SIG-M5 treated with dmso at 0.1 percent for 504 hours (cell line): Measurements from ENCODE around the gene MGAT5B.

Source experiments
- DNase-seq: peaks from one replicate; lab custom pipeline; 2025; ENCODE audit not compliant: unreplicated experiment; lab: John Stamatoyannopoulos, UW

Gene MGAT5B

GRCh38 chr17:76878568-76878967 is 10.4 kb downstream of the MGAT5B start:
- DNase-seq, result no peak

GRCh38 chr17:76879254-76879653 is 11.1 kb downstream of the MGAT5B start:
- no peak for DNase-seq

- DNase-seq, result no peak
These were observed 11.5 kb downstream of the MGAT5B start for GRCh38 chr17:76879691-76880090.

GRCh38 chr17:76880268-76880667 is 12.1 kb downstream of the MGAT5B start:
- no peak for DNase-seq

- no peak for DNase-seq
These were observed 12.8 kb downstream of the MGAT5B start for GRCh38 chr17:76880971-76881370.

DNA sequence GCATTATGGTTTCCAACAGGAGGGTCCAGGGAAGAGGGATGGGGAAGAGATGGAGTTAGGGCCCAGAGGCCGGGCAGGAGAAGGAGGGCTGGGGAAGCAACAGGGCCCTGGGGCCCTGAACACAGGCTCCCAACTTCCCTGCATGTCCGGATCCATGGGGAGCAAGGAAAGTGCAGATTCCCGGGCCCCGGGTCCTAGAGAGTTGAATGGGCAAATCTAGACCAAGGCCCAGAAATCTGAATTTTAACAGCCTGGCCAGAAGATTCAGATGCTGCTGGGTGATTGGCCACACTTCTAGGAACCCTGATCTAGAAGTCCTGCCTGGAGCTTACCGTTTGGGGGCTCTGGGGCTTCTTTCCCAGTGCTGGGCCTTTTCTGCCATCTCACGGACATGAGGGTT is 13.2 kb downstream of the MGAT5B start:
- DNase-seq, result no peak

GRCh38 chr17:76881966-76882365 is 13.8 kb downstream of the MGAT5B start:
- DNase-seq, result no peak

- no peak for DNase-seq
These were observed 15.7 kb downstream of the MGAT5B start for GRCh38 chr17:76883744-76884525.

GRCh38 chr17:76884995-76885893 is 17.0 kb downstream of the MGAT5B start:
- no peak for DNase-seq

DNA sequence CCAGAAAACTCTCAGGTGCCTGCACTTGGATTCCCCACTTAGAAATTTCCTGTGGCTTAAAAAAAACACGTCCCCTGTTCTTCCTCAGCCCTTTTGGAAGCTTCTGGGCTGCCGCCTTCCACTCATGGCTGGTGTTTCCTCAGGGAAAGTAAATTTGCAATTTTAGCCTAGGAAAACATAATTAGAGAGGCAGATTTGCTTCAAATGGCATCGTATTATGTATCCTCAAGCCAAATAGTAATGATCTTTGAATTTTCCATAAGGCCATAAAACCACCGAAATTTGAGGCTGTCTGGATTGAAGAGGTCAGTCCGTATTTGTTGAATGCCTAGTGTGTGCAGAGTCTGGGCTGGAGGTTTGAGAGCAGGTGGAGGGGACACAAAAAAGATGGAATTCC is 17.7 kb downstream of the MGAT5B start:
- no peak for DNase-seq

DNA sequence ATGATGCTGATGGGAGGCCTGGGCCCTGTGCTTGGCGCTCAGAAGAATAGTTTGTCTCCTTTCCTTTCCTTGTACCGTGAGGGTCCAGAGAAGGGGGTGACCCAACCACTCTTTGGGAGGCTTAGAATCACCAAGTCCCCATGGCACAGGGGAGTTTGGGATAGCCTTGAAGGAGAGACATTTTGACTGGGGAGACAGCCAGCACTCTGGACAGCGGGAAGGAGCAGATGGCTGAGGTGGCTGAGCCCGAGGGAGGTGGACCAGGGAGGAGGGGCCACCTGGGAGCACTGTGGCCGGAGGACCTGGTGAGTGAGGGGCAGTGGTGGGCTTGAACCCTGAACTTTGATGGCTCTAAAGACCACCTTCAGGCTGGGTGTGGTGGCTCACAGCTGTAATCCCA is 18.2 kb downstream of the MGAT5B start:
- DNase-seq, result no peak

GRCh38 chr17:76887802-76888201 is 19.6 kb downstream of the MGAT5B start:
- DNase-seq, result no peak

DNA sequence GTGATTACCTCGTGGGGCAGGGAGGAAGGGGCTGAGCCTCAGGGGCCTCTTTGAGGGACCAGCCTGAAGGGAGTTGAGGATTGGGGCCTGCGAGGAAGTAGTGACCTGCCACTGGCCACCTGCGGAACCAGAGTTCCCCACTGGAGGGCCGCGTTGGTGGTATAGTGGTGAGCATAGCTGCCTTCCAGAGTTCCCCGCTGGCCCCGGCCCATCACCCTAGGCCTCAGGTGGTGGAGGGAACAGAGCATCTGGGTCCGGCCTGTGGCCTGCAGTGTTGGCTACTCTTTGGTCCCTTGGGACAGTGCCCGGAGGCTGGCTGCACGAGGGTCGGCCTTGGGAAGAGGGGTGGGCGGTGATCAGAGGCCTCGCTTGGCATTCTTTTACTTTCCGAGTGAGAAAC is 20.5 kb downstream of the MGAT5B start:
- no peak for DNase-seq

DNA sequence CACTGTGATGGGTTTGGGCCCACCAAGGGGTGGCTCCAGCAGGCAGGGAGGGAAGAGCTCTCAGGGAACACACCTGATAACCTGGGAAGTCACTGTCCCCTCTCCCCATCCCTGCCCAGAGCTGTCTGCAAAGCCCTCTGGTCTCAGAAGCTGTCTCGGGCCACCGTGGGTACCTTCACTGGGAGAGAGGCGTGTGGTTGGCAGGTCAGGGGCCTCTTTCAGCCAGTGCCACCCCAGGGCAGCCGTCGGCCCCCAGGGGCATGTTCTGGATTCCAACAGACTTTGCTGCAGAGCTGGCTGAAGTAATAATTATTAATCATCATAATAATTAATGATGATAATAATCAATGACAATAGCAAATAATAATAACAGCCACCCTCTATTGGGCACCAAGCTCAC is 21.1 kb downstream of the MGAT5B start:
- no peak for DNase-seq

GRCh38 chr17:76892329-76892728 is 24.1 kb downstream of the MGAT5B start:
- DNase-seq, result no peak

GRCh38 chr17:76893623-76894334 is 25.6 kb downstream of the MGAT5B start:
- DNase-seq, result no peak

GRCh38 chr17:76894842-76895241 is 26.6 kb downstream of the MGAT5B start:
- no peak for DNase-seq

DNA sequence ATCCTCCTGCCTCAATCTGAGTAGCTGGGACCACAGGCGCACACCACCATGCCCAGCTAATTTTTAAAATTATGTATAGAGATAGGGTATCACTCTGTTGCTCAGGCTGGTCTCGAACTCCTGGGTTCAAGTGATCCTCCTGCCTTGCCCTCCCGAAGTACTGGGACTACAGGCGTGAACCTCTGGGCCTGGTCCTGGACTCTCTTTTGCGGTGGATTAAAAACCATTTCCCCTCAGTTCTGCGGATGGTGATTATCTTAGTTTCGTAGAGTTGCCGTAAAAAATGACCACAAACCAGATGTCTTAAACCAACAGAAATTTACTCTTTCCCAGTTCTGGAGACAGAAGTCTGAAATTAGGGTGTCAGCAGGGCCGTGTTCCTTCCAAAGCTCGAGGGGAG is 28.8 kb downstream of the MGAT5B start:
- DNase-seq, result no peak

- no peak for DNase-seq
These were observed 31.2 kb downstream of the MGAT5B start for GRCh38 chr17:76899414-76899813.

DNA sequence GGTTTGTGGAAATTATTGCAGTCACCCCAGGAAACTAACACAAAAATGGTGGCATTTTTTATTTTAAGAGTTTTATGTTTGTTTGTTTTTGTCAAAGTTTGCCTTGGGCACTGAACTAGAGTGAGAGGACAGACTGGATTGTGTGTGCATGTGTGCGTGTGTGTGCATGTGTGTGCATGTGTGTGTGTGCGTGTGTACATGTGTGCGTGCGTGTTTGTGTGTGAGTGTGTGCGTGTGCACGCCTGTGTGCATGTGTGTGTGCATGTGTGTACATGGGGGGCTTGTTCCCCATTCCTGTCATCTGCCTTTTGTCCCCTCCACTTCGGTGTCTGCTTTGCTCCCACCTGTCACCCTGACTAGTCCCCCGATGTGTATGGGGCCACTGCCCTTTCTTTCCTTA is 32.5 kb downstream of the MGAT5B start:
- no peak for DNase-seq

- DNase-seq, result no peak
These were observed 33.5 kb downstream of the MGAT5B start for GRCh38 chr17:76901542-76902197.
